ENCODE data around the gene NSF.
"Not testable (repeated sequence)": the region's sequence is repeated elsewhere in the genome, so short reads cannot be mapped to it uniquely, and the experiment has no call there.

DNA sequence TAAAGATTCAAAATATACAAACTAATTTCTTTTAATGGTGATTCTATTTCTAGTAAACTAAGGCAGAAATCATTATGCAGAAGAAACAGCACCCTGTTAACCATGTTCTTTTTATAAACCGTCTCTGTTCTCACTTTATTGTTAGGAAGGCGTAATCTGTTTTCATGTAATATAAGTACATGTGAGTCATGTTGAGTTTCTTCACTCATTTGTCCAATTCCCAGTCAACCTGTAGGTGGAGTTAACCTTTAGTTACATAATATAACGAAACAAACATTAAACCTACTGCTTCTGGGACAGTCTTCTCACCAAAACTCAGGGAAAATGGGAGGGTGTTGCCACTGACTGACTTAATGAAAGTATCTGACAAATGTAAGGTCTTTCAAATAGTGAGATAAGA, 101.7 kb downstream of the NSF start:
- TF ChIP-seq, protein P1, sequence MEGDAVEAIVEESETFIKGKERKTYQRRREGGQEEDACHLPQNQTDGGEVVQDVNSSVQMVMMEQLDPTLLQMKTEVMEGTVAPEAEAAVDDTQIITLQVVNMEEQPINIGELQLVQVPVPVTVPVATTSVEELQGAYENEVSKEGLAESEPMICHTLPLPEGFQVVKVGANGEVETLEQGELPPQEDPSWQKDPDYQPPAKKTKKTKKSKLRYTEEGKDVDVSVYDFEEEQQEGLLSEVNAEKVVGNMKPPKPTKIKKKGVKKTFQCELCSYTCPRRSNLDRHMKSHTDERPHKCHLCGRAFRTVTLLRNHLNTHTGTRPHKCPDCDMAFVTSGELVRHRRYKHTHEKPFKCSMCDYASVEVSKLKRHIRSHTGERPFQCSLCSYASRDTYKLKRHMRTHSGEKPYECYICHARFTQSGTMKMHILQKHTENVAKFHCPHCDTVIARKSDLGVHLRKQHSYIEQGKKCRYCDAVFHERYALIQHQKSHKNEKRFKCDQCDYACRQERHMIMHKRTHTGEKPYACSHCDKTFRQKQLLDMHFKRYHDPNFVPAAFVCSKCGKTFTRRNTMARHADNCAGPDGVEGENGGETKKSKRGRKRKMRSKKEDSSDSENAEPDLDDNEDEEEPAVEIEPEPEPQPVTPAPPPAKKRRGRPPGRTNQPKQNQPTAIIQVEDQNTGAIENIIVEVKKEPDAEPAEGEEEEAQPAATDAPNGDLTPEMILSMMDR (IDR thresholded peaks at IDR 0.05), result not testable (repeated sequence)
- not testable (repeated sequence) for TF ChIP-seq POLR2A (IDR thresholded peaks at IDR 0.05)

Data from testis (tissue), 2 donors.